HCT116 (cell line): Measurements from ENCODE around the gene DLX2. TPM values are rescaled to one million over a fixed set of nuclear protein-coding genes. Genes with fewer than 3 reads are reported as not detected.

Experiments used
- ATAC-seq: fragments of 200-7000 bp; cut with Tn5 transposase; 2 replicates; pipeline ENCODE4 v1.9.1; 2020; ENCODE audit warnings: mild to moderate bottlenecking, moderate library complexity
- BruUV-seq: library from RNA; stranded (reverse); fragments of 400-500 nt; replicated peaks from 2 replicates; lab custom pipeline; 2021; lab: Mats Ljungman, UMichigan
- CTCF ChIA-PET: fragments of 300-600 bp; sonication (Branson Sonifier 250); formaldehyde crosslinking; loops from one replicate; lab custom pipeline; 2021; ENCODE audit warnings: antibody characterized with exemption; lab: Charles Lee
- POLR2A ChIA-PET: fragments of 300-600, 350-600 bp; sonication (Branson Sonifier 250); formaldehyde crosslinking; loops from one replicate; lab custom pipeline; 2021; ENCODE audit warnings: antibody characterized with exemption; lab: Charles Lee
- RAD21 ChIA-PET, 2 experiments: fragments of 300-600 bp; sonication (Branson Sonifier 250); formaldehyde crosslinking; loops; one replicate each; lab custom pipeline; 2023; ENCODE audit warnings: low total read pairs in 2 of 2; ENCODE audit not compliant: uncharacterized antibody in 2 of 2, unreplicated experiment in 2 of 2, low non-redundant PET in 1 of 2; lab: Charles Lee
- DNase-seq: peaks from one replicate; pipeline ENCODE4 v3.0.0-alpha.2; 2010; ENCODE audit warnings: low read depth, low spot score
- H2AFZ ChIP-seq: fragments of 200-600 bp; shearing (Covaris generic), sonication (generic); 2 replicates; pipeline ENCODE4 v1.6.1; 2017; ENCODE audit warnings: low read depth, mixed run types, mixed read lengths, antibody characterized with exemption, low read length; ENCODE audit not compliant: poor library complexity, severe bottlenecking
- H3K27ac ChIP-seq: 2 replicates; pipeline ENCODE4 v1.5.1; 2012; ENCODE audit warnings: low read depth, low read length
- H3K27me3 ChIP-seq: fragments of 200-600 bp; sonication (generic); 2 replicates; pipeline ENCODE4 v1.6.1; 2016; ENCODE audit warnings: mixed run types, low read length, mixed read lengths; ENCODE audit not compliant: insufficient read depth
- H3K36me3 ChIP-seq, 2 experiments: fragments of 200-500 bp in 1 of 2; fragments of 200-600 bp in 1 of 2; sonication (Bioruptor generic) in 1 of 2; sonication (generic) in 1 of 2; 2 replicates each; pipeline versions ENCODE4 v1.5.1 to v1.6.1; 2014 to 2016; ENCODE audit warnings: low read length in 2 of 2, inconsistent platforms in 1 of 2, mixed read lengths in 1 of 2, mixed run types in 1 of 2; ENCODE audit not compliant: insufficient read depth in 2 of 2, control insufficient read depth in 1 of 2
- H3K4me1 ChIP-seq, 2 experiments: fragments of 200-600 bp in 1 of 2; sonication (generic) in 1 of 2; 2 replicates each; pipeline versions ENCODE4 v1.5.1 to v1.6.1; 2012 to 2017; ENCODE audit warnings: low read length in 2 of 2, inconsistent platforms in 1 of 2, mild to moderate bottlenecking in 1 of 2, mixed read lengths in 1 of 2, mixed run types in 1 of 2, moderate library complexity in 1 of 2; ENCODE audit not compliant: insufficient read depth in 2 of 2, control insufficient read depth in 1 of 2
- H3K4me2 ChIP-seq: fragments of 200-600 bp; sonication (generic); 2 replicates; pipeline ENCODE4 v1.6.1; 2017; ENCODE audit warnings: mixed run types, low read length, mixed read lengths
- H3K4me3 ChIP-seq, 2 experiments: fragments of 200-600 bp in 1 of 2; sonication (generic) in 1 of 2; replicated peaks in 1 of 2; 2 replicates each; pipeline ENCODE4 v1.5.1; 2011 to 2016; ENCODE audit warnings: low read length in 2 of 2, control low read depth in 1 of 2, low read depth in 1 of 2, mild to moderate bottlenecking in 1 of 2, mixed read lengths in 1 of 2, mixed run types in 1 of 2
- H3K79me2 ChIP-seq: fragments of 200-600 bp; sonication (generic); 2 replicates; pipeline ENCODE4 v1.6.1; 2017; ENCODE audit warnings: mild to moderate bottlenecking, mixed run types, low read length, moderate library complexity, mixed read lengths; ENCODE audit not compliant: insufficient read depth
- H3K9ac ChIP-seq: fragments of 200-600 bp; sonication (generic); 2 replicates; pipeline ENCODE4 v1.6.1; 2016; ENCODE audit warnings: low read length, mixed read lengths
- H3K9me2 ChIP-seq: fragments of 200-600 bp; sonication (generic), shearing (Covaris generic); 2 replicates; pipeline ENCODE4 v1.6.1; 2017; ENCODE audit warnings: mixed run types, mild to moderate bottlenecking, moderate library complexity; ENCODE audit not compliant: insufficient read depth
- H3K9me3 ChIP-seq, 2 experiments: fragments of 200-500 bp in 1 of 2; fragments of 200-600 bp in 1 of 2; sonication (Bioruptor generic) in 1 of 2; sonication (generic) in 1 of 2; 2 replicates each; pipeline ENCODE4 v1.6.1; 2014 to 2017; ENCODE audit warnings: low read length in 2 of 2, mixed read lengths in 2 of 2, inconsistent platforms in 1 of 2, low read depth in 1 of 2, mild to moderate bottlenecking in 1 of 2, mixed run types in 1 of 2, moderate library complexity in 1 of 2; ENCODE audit not compliant: control insufficient read depth in 1 of 2, insufficient read depth in 1 of 2
- H4K20me1 ChIP-seq: fragments of 200-600 bp; sonication (generic), shearing (Covaris generic); 2 replicates; pipeline ENCODE4 v1.6.1; 2017; ENCODE audit warnings: mixed run types, mild to moderate bottlenecking, moderate library complexity; ENCODE audit not compliant: insufficient read depth
- ATF3 ChIP-seq: IDR thresholded peaks from 2 replicates; pipeline ENCODE4 v1.6.1; 2012
- EGR1 ChIP-seq: IDR thresholded peaks from 2 replicates; pipeline ENCODE4 v1.6.1; 2012; ENCODE audit warnings: low read depth
- ELF1 ChIP-seq: IDR thresholded peaks from 2 replicates; pipeline ENCODE4 v1.6.1; 2012; ENCODE audit warnings: low read depth, borderline replicate concordance
- FOSL1 ChIP-seq: IDR thresholded peaks from 2 replicates; pipeline ENCODE4 v1.6.1; 2012; ENCODE audit warnings: low read depth
- JUND ChIP-seq: IDR thresholded peaks from 2 replicates; pipeline ENCODE4 v1.6.1; 2012
- MAX ChIP-seq: IDR thresholded peaks from 2 replicates; pipeline ENCODE4 v1.6.1; 2012
- REST ChIP-seq: IDR thresholded peaks from 2 replicates; pipeline ENCODE4 v1.6.1; 2012; ENCODE audit warnings: low read depth
- SIN3A ChIP-seq: IDR thresholded peaks from 2 replicates; pipeline ENCODE4 v1.6.1; 2012; ENCODE audit warnings: low read depth
- SRF ChIP-seq: IDR thresholded peaks from 2 replicates; pipeline ENCODE4 v1.6.1; 2012; ENCODE audit warnings: low read depth
- ZFX ChIP-seq: fragments of 450-650 bp; IDR thresholded peaks from 2 replicates; pipeline ENCODE4 v1.6.1; 2017
- intact Hi-C: fragments of 100-400 bp; cut with micrococcal nuclease; formaldehyde crosslinking; loops from 2 replicates; pipeline ENCODE4 v1.10.0; 2022
- total RNA-seq: library from RNA; stranded (reverse); gene quantifications from one replicate; pipeline ENCODE4 v1.2.1, GENCODE V29; 2021; ENCODE audit not compliant: unreplicated experiment

DLX2 gene
- total RNA-seq, 1 experiment from 2014 or later, result 3.7 TPM

- Histone ChIP-seq H3K4me3 (no peak overlapping the region), H3K36me3 (no peaks in the 10 kb centered on the region), H3K9ac (no peak overlapping the region), H3K79me2 (no peaks in the 10 kb centered on the region), H3K9me2 (no peaks in the 10 kb centered on the region), H3K27me3 (no peaks in the 10 kb centered on the region), H3K4me1 (no peaks in the 10 kb centered on the region), H4K20me1 (no peaks in the 10 kb centered on the region), H3K9me3 (no peaks in the 10 kb centered on the region), H3K4me2 (no peak overlapping the region), H3K27ac (no peak overlapping the region), H2AFZ (no peak overlapping the region)
- intact Hi-C loops, result no loop called here
- no peak for ATAC-seq
- no peak for TF ChIP-seq SRF
- no peak for TF ChIP-seq MAX
- TF ChIP-seq JUND, result no peak
- TF ChIP-seq ATF3, result no peak
- TF ChIP-seq FOSL1, result no peak
- no peak for TF ChIP-seq REST
- no peak for TF ChIP-seq ZFX
- no peak for TF ChIP-seq SIN3A
- TF ChIP-seq EGR1, result no peak
- no peak for TF ChIP-seq ELF1
- POLR2A ChIA-PET, result no interaction called here
- RAD21 ChIA-PET, result no interaction called here
- CTCF ChIA-PET, result no interaction called here
- no TSS peak for BruUV-seq
- DNase-seq, result no peak
Measured at GRCh38 chr2:172072303-172072702, 30.4 kb downstream of the DLX2 start.
